HG02981 (cell line): Measurements from ENCODE around the gene NDST3.
"Not testable (repeated sequence)": the region's sequence is repeated elsewhere in the genome, so short reads cannot be mapped to it uniquely, and the experiment has no call there.

ENCODE experiments used
- ATAC-seq: cut with Tn5 transposase; IDR thresholded peaks from one replicate; pipeline ENCODE4 v1.9.1; 2021; ENCODE audit warnings: mild to moderate bottlenecking, moderate library complexity; ENCODE audit not compliant: unreplicated experiment

Gene NDST3

DNA sequence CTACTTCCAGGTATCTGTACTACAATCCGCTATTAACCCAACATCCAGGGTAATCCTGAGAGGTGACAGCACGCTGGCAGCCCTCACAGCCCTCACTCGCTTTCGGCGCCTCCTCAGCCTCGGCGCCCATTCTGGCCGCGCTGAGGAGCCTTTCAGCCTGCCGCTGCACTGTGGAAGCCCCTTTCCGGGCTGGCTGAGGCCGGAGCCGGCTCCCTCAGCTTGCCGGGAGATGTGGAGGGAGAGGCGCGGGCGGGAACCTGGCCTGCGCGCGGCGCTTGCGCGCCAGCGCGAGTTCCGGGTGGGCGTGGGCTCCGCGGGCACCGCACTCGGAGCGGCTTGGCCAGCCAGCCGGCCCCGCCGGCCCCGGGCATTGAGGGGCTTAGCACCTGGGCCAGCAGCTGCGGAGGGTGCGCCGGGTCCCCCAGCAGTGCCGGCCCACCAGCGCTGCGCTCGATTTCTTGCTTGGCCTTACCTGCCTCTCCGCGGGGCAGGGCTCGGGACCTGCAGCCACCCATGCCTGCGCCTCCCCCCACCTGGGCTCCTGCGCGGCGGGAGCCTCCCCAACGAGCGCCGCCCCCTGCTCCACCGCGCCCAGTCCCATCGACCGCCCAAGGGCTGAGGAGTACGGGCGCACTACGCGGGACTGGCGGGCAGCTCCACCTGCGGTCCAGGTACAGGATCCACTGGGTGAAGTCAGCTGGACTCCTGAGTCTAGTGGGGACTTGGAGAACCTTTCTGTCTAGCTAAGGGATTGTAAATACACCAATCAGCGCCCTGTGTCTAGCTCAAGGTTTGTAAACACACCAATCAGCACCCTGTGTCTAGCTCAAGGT, 231.2 kb downstream of the NDST3 start:
- ATAC-seq, result no peak

GRCh38 chr4:118266145-118266496, 231.8 kb downstream of the NDST3 start:
- ATAC-seq, result not testable (repeated sequence)

GRCh38 chr4:118268780-118269179, 234.5 kb downstream of the NDST3 start:
- ATAC-seq, result no peak

DNA sequence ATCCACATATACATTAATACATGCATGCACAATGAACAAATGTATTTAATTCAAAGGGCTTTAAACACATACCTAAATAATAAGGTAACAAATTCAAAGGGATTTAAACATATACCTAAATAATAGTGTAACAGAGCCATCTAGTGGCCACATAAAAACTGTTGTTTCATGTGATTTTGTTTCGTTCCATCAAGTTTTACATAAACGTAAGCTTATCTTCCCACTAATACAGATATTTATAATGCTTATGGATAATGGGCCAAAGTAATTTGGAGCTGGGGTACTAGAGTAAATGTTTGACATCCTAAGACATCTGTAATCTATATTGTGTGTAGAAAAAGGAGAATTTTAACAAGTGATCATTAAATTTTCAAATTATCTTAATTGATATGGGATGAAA, 236.2 kb downstream of the NDST3 start:
- ATAC-seq, result peak; percentile 55

- ATAC-seq, result no peak
Observed at GRCh38 chr4:118271788-118272187, 237.5 kb downstream of the NDST3 start.

DNA sequence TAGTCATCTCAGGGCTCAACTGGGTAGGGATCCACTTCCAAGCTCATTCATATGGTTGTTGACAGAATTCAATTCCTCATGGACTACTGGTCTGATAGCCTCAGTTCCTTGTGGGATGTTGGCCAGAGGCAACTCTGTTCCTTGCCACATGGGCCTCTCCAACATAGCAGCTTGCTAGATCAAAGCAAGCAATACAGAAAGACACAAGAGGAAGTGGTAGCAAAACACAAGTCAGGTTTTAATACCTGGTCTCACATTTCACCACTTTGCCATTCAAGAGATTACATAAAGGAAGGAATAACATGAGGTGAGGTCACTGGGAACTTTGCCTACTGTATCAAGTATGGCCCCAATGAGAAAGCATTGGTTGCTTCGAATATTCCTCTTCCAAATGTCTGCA, 239.4 kb downstream of the NDST3 start:
- no peak for ATAC-seq

GRCh38 chr4:118276580-118276979, 242.3 kb downstream of the NDST3 start:
- ATAC-seq, result no peak

GRCh38 chr4:118277243-118277642, 243.0 kb downstream of the NDST3 start:
- no peak for ATAC-seq

DNA sequence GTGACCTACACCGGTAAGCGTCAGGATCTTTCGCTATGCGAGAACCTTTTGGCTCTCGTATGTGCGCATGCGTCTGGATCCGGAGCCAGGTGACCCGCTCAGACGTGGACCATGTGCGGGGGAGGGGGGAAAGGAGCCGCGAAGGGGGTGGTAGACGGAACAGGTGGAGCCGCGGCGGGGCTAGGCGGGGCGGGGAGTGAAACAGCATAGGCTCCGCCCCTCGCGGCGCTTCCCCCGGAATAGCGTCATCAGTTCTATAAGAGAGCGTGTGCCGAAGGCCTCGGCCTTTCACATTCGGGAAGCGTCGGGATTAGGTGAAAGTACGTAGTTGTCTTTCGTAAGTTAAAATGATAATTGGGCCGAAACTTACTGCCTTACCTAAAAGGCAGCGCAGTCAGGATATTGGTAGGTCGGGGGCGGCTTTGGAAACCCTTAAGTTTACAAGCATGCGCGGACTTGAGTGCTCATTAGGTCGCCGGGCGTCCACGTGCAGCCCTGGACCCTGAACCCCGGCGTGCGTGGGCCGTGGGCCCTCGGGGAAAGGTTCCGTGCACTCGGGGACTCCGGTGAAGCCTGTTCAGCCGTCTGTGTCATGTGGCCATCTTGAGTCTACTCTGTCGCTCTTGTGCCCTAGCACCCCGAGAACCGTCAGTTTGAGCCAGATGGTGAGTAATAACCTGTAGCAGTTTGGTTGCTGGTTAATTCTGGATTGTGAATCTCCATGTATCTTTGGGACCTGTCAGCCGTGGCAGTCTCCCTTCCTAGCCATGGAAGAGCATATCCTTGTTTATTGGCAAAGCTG, 244.4 kb downstream of the NDST3 start:
- peak; percentile 91 for ATAC-seq

- no peak for ATAC-seq
Observed at GRCh38 chr4:118279328-118279727, 245.0 kb downstream of the NDST3 start.

DNA sequence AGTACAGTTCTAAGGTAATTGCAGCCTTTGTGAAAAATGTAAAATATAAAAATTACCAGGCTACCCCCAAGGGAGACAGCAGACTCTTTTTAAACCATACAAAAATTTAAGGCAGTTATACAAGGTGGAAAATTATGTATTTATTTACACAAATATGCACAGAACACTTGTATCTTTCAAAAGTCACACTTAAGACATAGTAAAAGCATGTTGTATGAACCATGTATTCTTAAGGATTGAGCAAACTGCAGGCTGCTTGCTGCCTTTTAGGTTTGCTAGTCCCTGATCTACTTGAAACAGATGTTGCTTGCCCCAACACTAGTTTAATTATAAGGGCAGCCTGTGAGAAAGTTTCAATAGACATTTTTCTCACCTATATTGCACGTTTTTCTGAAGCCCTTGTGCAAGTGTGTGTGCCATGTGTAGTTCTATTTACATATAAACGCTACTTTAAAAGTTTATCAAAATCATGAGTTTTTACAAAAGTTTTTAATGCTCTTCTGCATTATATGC, 245.7 kb downstream of the NDST3 start:
- no peak for ATAC-seq

GRCh38 chr4:118280501-118281218, 246.4 kb downstream of the NDST3 start:
- no peak for ATAC-seq

DNA sequence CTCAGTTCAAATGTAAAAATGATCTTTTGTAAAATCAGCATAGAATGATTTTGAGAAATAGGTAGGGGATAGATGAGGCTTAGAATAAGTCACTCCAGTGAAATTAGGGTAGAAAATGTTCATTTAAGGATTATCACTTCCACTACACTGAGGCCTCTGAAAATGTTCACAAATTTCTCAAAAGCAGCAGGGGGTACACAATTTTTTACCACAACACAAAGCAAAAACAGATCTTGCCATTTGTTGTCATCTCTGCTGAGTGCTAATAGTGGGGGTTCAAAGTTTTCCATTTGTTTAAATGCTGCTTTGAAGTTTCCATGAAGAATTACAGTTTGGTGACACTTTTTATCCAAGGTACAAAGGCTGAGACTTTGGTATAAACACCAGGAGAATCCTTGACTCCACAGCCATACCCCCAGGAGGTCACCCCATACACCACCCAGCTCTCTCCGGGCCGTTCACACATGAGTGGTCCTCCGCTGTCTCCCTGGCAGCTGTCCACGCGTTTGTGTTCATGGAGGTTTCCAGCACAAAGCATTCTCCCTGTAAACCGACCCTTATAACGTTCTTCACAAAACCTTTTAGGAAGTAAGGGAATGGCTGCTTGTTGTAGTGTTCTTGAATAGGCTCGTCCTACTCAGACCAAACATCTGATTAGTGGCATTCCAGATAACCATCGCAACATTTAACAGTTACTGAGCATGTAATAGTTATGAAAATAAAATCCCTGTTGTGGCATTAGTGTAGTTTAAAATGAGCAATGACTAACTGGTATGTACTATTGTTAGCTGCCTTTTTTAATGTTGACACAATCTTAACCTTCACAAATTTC, 247.5 kb downstream of the NDST3 start:
- no peak for ATAC-seq

DNA sequence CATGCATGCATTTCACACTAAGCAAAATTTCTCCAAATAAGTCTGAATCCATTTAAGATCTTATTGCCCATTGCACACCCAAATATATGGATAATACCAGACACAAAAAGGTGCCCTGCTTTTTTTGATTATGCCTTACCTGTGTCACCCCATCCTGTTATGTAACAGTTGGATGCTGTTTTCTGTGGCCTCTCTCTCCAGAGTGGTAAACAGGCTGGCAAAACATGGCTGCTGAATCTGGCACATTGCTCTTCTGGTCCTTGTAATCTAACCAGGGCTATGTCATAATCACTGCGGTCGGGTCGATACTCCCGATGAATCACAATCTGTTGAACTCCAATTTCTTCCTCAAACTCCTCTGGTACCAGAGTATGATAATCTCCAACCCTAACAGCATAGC, 248.4 kb downstream of the NDST3 start:
- no peak for ATAC-seq

GRCh38 chr4:118284169-118284568, 249.9 kb downstream of the NDST3 start:
- ATAC-seq, result peak; percentile 47

DNA sequence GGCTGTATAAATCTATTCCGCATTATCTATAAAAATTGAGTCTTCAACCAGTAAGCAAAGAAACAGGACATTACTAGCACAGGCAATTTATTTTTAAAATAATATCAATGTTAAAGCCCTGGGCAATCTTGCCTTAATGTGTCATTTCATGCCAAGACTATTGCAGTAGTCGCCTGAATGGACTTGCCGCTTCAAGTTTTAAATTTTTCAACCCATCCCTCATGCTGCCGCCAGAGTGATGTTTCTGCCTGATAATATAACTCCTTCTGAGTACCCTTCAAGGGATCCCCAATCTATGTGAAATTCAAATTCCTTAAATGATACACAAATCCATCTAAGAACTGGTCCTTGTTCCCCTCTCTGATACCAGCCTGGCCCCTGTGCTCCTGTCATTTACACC, 251.6 kb downstream of the NDST3 start:
- no peak for ATAC-seq

GRCh38 chr4:118286685-118287084, 252.4 kb downstream of the NDST3 start:
- ATAC-seq, result no peak

DNA sequence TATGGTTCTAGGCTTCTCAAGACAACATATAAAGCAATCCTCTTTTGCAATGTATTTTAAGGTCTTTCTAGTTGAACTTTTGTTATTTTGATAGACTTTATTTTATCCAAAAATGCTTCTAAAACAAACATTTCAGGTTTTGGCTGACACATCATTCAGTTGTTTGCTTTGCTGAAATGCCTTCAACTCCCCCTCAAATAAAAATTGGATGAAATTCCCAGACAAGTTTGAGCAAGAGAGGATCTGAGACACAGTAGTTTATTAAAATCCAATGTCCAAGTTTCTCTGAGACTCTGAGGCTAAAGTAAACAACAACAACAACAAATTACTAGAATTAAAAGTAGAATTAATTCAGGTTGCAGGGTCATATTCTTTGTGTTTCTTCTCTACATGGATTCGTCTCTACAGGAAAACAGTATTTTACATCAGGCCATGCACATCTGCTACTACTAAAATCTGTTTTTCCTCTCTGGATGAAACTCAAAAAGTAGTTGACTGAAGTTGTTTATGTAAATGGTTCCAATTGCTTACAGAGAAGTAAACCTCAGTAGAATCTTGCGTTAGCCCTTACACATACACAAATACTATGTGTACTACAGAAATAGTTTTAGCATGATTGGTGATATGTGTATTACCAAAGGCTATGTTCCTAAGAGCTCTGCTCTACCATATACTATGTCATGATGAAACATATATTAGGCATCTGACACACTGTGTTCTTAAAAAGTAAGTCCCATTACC, 253.6 kb downstream of the NDST3 start:
- no peak for ATAC-seq

DNA sequence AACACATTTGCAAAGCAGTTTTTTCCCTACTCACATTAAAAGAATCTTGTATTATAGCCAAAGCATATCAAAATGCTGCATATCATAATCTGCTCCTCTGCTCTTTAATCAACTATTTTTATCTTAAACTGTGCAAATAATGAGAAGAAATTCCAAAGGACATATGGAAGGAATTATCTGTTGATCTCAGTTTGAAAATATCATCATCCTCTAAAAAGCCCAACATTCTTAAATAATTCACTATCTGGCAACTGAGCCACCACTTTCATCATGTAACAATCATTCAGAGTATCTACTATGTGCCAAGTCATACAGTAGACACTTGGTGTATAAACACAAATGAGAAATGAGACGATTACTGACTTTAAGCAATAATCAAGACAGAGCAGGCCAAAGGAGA, 255.5 kb downstream of the NDST3 start:
- no peak for ATAC-seq

DNA sequence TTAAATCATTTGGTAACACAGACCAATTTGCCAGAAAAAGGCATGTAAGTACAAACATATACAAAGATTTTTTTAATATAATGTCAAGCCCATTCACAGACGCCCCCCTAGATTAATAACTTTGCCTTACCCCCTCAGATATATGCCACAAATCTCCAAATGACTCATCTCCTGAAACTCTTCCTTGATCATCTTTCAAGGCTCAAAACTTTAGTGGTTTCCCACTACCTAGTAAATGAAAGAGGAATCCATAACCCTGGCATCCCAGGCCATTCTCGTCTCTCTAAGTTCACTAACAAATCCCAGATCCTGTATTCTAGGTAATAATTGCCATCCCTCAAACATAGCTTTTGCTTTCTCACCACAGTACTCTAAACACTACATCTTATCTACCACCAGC, 256.7 kb downstream of the NDST3 start:
- no peak for ATAC-seq
